SH-SY5Y (cell line): ENCODE results near the gene DDX42.

Experiments used
- GATA2 ChIP-seq: IDR thresholded peaks from 2 replicates; pipeline ENCODE4 v1.6.1; 2011; ENCODE audit warnings: mild to moderate bottlenecking, low read depth, low read length
- GATA3 ChIP-seq: IDR thresholded peaks from 2 replicates; pipeline ENCODE4 v1.6.1; 2011; ENCODE audit warnings: low read depth, mild to moderate bottlenecking, low read length, moderate library complexity

Gene DDX42, protein sequence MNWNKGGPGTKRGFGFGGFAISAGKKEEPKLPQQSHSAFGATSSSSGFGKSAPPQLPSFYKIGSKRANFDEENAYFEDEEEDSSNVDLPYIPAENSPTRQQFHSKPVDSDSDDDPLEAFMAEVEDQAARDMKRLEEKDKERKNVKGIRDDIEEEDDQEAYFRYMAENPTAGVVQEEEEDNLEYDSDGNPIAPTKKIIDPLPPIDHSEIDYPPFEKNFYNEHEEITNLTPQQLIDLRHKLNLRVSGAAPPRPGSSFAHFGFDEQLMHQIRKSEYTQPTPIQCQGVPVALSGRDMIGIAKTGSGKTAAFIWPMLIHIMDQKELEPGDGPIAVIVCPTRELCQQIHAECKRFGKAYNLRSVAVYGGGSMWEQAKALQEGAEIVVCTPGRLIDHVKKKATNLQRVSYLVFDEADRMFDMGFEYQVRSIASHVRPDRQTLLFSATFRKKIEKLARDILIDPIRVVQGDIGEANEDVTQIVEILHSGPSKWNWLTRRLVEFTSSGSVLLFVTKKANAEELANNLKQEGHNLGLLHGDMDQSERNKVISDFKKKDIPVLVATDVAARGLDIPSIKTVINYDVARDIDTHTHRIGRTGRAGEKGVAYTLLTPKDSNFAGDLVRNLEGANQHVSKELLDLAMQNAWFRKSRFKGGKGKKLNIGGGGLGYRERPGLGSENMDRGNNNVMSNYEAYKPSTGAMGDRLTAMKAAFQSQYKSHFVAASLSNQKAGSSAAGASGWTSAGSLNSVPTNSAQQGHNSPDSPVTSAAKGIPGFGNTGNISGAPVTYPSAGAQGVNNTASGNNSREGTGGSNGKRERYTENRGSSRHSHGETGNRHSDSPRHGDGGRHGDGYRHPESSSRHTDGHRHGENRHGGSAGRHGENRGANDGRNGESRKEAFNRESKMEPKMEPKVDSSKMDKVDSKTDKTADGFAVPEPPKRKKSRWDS

DNA sequence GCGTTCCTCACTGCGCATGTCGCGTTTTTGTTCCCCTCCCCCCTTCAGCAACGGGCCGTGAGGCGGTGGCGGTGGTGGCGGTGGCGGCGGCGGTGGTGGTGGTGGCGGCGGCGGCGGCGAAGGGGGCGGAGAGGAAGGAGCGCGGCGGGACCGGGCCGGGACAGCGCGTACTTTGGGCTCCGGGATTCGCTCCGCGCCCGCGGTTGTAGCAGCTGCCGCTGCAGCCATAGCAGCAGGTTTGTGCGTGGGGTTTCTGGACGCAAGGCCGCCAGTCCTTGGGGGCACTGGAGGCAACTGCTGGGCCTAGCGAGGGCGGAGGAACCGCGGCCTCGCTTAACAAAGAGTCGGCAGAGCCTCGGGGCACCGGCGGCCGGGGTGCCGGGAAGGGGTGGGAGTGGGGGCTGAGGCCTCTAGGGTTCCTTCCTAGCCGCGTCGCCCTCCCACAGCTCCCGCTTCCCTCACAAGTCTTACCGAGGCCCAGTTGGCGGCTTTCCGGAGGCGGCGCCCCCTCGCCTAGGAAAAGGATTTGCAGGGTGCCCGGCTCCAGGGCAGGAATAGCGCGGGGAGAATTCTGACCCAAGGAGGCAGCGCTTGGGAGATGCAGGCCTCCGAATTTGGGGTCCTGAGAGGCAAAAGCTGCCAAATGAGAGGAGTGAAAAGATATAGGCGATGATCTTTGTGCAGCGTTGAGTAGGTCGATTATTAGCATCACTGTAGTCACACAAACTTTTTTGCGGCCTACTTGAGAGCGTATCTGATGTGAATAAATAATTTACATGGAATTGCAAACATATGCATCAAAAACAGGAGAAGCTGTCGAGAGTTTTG lies at the start of gene DDX42:
DDX42 (plus strand) TSS at position 30 of the 828 bp plus-strand sequence. CDS start 12,880 bp downstream, outside the sequence.
- TF ChIP-seq GATA2, result no peak
- TF ChIP-seq GATA3, result no peak

DNA sequence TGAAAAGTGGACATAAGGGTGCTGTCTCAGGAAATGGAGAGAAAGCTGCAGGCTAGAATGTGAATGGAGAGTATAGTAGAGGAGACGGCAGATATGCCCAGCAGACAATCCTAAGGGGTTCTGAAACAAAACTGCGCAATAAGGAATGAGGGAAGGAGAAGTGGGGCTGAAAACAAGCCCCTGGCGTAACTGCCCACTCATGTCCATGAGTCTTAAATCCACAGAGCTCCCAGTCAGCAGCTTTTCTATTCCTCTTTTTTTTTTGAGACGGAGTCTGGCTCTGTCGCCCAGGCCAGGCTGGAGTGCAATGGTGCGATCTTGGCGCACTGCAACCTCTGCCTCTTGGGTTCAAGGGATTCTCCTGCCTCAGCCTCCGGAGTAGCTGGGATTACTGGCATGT lies 38.3 kb upstream of the DDX42 start:
- no peak for TF ChIP-seq GATA3
- TF ChIP-seq GATA2, result no peak

DNA sequence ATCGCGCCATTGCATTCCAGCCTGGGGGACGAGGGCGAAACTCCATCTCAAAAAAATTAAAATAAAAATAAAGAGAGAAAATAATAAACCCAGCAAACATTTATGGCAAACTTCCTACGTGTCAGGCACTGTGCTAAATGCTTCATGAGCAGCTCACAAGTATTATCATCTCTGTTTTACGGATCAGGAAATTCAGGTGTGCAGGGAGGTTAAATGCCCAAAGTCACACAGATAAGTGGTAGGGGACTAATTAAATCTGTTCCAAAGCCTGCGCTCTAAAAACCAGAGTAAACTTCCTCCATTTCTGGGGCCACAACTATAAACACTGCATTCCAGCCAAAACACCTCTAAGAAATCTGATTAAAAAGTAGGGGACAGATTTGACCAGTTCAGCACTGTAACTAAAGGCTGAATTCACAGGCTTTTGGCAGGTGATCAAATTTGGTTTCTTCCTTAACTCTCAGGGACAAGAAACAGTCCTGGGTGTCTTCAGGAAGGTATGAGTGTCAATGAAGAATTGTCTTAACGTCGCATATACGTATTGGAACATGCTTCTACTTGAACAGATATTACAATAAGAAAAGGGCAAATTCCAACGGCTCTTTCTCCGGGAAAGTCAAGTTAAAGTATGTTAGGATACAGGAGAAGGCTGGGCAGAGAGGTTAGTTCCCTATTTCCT lies 33.4 kb upstream of the DDX42 start:
- TF ChIP-seq GATA2 (no peak), GATA3 (no peak)

DNA sequence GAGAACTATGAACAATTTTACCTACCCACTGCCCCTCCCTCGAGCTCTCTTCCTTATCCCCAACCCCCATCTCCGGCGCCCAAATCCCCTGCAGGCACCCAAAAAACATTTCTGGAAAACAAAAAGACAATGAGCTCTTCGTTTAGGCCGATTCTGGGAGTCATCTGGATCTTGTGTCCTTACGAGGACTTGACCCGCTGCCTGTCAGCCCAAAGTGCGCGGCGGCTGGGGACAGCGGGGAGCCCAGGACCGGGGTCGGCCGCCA lies 32.9 kb upstream of the DDX42 start:
- no peak for TF ChIP-seq GATA3
- TF ChIP-seq GATA2, result no peak

DNA sequence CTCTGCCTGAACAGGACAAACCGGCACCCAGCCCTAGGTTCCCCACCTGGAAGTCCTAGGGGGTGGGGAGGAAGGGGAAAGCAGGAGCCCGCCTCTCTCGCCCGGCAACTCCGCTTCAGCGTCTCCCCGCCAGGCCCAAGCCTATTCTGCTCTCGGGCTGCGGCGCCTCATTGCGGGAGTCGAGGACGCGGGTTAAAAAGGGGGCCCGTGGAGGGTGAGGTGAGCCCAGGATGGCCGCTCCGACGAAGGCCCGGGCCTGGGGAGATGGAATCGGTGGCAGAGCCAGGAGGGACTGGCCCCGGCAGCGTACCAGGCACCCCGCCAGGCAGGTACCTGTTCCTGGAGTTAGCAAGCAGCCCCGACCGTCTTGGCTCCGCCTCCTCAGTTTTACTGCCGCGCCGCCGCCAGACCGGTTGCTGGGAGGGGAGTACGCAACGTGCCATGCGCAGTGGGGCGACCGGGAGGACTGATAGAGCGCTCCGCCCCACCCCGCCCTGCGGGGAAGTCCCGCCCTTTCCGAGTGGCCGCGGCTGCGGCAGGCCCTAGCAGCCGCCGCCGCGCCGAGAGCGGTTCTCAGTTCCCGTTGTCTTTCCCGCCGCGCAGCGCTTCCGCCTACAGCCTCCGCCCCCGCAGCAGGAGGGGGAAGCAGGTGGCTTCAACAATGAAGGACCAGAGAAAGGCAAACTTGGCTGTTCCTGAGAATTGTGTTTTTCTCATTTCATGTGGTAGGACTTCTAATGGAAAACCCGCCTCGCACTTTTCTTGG lies 32.4 kb upstream of the DDX42 start, which contains the start of gene STRADA:
STRADA (minus strand) TSS at position 392 of the 766 bp plus-strand sequence. CDS start 13,430 bp downstream, outside the sequence.
- TF ChIP-seq GATA3 (no peak), GATA2 (peak; percentile 58)

DNA sequence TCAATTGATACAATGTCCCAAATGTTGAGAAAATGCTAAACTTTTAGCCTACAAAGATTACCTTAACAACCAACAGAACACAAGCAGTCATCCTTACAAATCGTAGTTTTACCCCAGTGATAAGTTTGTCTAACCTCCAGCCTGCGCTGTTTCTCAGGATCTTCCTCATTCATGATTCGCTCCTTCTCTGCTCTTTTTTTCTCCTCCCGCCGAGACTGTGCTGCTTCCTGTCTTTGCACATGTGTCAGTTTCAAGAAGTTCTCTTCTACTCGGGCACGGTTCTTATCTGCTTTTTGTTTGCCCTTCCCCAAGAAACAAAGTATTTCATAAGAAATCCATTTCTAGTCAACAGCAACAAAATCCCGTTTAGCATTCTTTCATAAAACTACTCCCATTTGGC lies 22.2 kb upstream of the DDX42 start:
- TF ChIP-seq GATA2, result no peak
- TF ChIP-seq GATA3, result no peak

DNA sequence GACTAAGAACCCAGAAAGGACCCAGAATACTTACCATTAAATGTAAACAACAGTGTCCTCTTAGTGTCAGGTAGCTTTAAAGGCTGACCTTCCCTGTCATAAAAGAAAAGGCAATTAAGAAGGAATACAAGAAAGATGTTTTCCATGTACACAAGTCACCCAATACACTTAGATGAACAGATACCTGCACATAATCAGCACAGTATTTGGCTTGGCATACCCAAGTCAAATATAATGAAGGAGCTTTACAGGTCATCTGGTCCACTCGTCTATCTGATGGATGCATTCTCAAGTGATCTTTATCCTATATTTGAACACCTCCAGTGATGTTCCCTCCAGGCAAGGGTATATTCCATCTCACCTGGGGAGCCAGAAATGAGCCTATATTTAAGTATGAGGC lies 21.3 kb upstream of the DDX42 start:
- TF ChIP-seq GATA3, result no peak
- TF ChIP-seq GATA2, result no peak

DNA sequence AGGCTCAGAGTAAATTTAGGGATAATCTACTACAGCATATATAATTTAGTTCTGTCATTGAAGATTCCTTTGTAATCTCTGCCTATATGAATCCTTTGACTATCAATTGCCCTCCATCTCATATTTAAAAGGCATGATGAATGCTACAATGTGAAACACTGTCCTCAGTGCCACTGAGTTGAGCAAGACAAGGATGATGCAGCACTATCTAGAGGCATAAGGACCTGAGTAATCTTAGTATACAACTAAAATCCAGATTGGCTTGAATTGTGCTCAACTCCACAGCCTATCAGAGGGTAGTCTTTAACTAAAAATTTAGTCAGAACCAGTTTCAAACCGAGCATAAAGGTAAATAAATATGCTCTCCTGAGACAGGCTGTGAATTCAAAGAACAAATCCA lies 20.8 kb upstream of the DDX42 start:
- TF ChIP-seq GATA3 (no peak), GATA2 (no peak)

DNA sequence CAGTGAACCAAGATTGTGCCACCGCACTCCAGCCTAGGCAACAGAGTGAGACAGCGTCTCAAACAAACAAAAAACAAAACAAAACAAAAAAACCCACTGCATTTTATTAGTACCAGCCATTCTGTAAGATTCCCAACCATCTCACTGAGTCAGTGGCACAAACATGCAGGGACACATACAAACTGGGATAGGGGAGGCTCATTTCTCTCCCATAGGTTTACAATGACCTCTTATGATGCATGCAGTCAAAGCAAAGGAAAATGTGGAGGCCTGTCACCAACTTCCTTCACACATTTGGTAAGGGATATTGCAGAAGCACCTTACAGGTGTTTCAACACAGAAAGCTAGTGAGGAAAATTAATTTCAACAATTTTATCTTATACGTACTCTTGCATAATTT lies 19.9 kb upstream of the DDX42 start:
- TF ChIP-seq GATA2, result no peak
- no peak for TF ChIP-seq GATA3

DNA sequence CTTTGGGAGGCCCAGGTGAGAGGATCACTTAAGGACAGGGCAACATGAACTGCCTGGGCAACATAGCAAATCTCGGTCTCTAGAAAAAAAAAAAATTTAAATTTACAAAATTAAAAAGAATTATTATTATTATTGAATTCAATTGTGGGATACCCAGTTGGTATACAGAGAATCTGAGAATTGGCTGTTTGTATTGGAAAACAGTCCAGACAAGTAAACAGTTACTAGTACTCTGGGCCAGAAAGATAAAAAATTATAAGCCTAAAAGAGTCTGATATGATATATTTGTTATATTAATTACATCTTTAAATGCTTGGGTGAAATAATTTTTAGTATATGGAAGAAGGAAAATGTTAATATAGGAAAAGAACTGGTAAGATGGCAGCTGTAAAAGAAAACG lies 15.5 kb upstream of the DDX42 start:
- no peak for TF ChIP-seq GATA2
- TF ChIP-seq GATA3, result no peak

DNA sequence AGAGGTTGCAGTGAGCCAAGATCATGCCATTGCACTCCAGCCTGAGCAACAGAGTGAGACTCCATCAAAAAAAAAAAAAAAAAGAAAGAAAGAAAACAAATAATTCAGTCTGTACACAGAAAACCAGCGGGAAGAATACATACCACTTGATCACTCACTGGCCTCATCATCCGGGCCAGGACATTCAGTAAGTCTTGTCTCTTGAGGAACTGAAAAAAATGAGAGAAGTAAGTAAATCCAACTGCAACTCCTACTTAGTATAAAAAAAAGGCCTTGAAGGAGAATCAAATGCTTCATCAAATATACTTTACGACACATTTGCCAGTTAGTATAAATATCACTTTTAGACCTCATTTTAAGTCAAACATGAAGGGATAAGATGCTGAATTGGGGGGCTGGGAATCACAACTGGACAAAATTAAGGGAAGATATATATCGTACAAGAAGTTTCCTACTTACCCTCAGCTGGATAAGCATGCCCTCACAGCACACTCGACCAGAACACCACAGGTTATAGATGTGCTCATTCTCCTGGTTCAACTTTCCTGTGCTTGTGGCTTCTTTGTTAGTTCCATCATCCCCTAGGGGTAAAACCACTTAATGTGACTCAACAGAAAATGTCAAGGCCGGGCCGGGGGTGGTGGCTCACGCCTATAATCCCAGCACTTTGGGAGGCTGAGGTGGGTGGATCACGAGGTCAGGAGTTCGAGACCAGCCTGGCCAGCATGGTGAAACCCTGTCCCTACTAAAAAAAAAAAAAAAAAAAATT lies 13.0 kb upstream of the DDX42 start:
- TF ChIP-seq GATA3, result no peak
- no peak for TF ChIP-seq GATA2
